Subcutaneous abdominal adipose tissue (tissue), 5 donors: ENCODE data around the gene HERC4.
A peak's percentile ranks its signal among the peaks of the same experiment; 100 is the strongest.
"Not testable (repeated sequence)": the region's sequence is repeated elsewhere in the genome, so short reads cannot be mapped to it uniquely, and the experiment has no call there.

Experiments used
- H3K27ac ChIP-seq: one replicate; pipeline ENCODE4 v1.7.0; 2013; ENCODE audit warnings: low read depth, mild to moderate bottlenecking, inconsistent platforms, low read length, moderate library complexity
- H3K27me3 ChIP-seq, 5 donors: one replicate each; pipeline ENCODE4 v1.7.0; 2013; ENCODE audit warnings: low read length in 5 of 5, inconsistent platforms in 1 of 5; ENCODE audit not compliant: control insufficient read depth in 5 of 5, insufficient read depth in 4 of 5
- H3K36me3 ChIP-seq, 5 donors: one replicate each; pipeline ENCODE4 v1.7.0; 2013; ENCODE audit warnings: low read length in 5 of 5; ENCODE audit not compliant: control insufficient read depth in 5 of 5, insufficient read depth in 5 of 5
- H3K4me1 ChIP-seq, 5 donors: one replicate each; pipeline ENCODE4 v1.7.0; 2013; ENCODE audit warnings: low read length in 5 of 5, mild to moderate bottlenecking in 3 of 5, moderate library complexity in 1 of 5; ENCODE audit not compliant: control insufficient read depth in 5 of 5, insufficient read depth in 5 of 5
- H3K4me3 ChIP-seq, 5 donors: one replicate each; pipeline ENCODE4 v1.7.0; 2013; ENCODE audit warnings: low read length in 5 of 5, low read depth in 1 of 5
- H3K9ac ChIP-seq, 5 donors: one replicate each; pipeline ENCODE4 v1.7.0; 2013; ENCODE audit warnings: low read length in 5 of 5, mild to moderate bottlenecking in 4 of 5, moderate library complexity in 3 of 5
- H3K9me3 ChIP-seq, 5 donors: one replicate each; pipeline ENCODE4 v1.7.0; 2013; ENCODE audit warnings: low read length in 5 of 5; ENCODE audit not compliant: control insufficient read depth in 5 of 5
- donor health status: healthy.
- donor health status: healthy.
- donor health status: healthy.
- donor health status: healthy.
- donor health status: healthy.

HERC4 gene

DNA sequence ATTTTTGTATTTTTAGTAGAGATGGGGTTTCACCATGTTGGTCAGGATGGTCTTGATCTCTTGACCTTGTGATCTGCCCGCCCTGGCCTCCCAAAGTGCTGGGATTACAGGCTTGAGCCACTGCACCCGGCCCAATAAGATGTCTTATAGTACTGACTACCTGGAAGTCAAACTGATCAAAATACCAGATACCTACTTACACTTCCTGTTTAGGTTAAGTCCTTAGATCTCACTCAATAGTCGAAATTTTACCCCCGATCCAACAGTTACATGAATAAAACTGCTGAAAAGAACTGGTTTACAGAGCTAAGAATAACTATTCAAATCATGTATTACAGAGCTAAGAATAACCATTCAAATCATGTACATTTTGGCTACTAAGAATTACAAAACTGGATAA, 58.6 kb downstream of the HERC4 start:
- H3K27me3 ChIP-seq, H3K27ac ChIP-seq, H3K9me3 ChIP-seq, H3K4me3 ChIP-seq, H3K9ac ChIP-seq, H3K4me1 ChIP-seq: not testable (repeated sequence)
- H3K36me3 ChIP-seq, result peaks cover 26 to 45% (median 39%) of the 10 kb centered on the region in 5 donors

- no peak overlapping the region for H3K9ac ChIP-seq
- H3K36me3 ChIP-seq, result peaks cover 28 to 56% (median 40%) of the 10 kb centered on the region in 5 donors
- no peaks in the 10 kb centered on the region for H3K27me3 ChIP-seq
- no peak overlapping the region for H3K4me3 ChIP-seq
- H3K4me1 ChIP-seq, result no peaks in the 10 kb centered on the region
- H3K9me3 ChIP-seq, result no peaks in the 10 kb centered on the region
- no peak overlapping the region for H3K27ac ChIP-seq
Measured at GRCh38 chr10:68010426-68010940, 64.6 kb downstream of the HERC4 start.

GRCh38 chr10:68007356-68007755, 67.7 kb downstream of the HERC4 start:
- no peak overlapping the region for H3K9ac ChIP-seq

DNA sequence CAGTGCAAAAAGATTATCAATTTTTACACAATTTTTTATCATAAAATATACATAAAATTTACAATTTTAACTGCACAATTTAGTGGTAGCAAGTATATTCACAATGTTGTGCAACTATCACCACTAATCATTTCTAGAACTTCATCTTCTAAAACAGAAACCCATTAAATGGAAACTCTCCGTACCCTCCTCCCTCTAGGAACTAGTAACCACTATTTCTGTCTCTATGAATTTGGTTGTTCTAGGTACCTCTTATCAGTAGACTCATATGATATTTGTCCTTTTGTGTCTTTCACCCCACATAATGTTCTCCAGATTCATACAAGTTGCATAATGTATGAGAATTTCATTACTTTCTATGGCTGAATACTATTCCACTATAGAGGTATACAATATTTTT, 73.5 kb downstream of the HERC4 start:
- Histone ChIP-seq H3K36me3 (peaks cover 15 to 32% (median 17%) of the 10 kb centered on the region in 5 donors), H3K9me3 (no peaks in the 10 kb centered on the region), H3K27ac (no peak overlapping the region), H3K9ac (no peak overlapping the region), H3K4me1 (no peaks in the 10 kb centered on the region), H3K27me3 (no peaks in the 10 kb centered on the region), H3K4me3 (no peak overlapping the region)

More at GRCh38 chr10:68007356-68007755, 67.7 kb downstream of the HERC4 start:
- Histone ChIP-seq H3K36me3 (peaks cover 25 to 47% (median 35%) of the 10 kb centered on the region in 5 donors), H3K4me1 (no peaks in the 10 kb centered on the region), H3K27ac (no peak overlapping the region), H3K9me3 (no peaks in the 10 kb centered on the region), H3K4me3 (no peak overlapping the region), H3K27me3 (no peaks in the 10 kb centered on the region)

- H3K4me3 ChIP-seq, result no peak overlapping the region
- peaks cover 16 to 34% (median 19%) of the 10 kb centered on the region in 5 donors for H3K36me3 ChIP-seq
Measured at GRCh38 chr10:68001000-68001399, 74.1 kb downstream of the HERC4 start.

GRCh38 chr10:67990093-67990492, 85.0 kb downstream of the HERC4 start:
- H3K27ac ChIP-seq, result no peak overlapping the region
- no peaks in the 10 kb centered on the region for H3K27me3 ChIP-seq
- H3K36me3 ChIP-seq, result peaks cover 33 to 45% (median 35%) of the 10 kb centered on the region in 5 donors

More at GRCh38 chr10:68001000-68001399, 74.1 kb downstream of the HERC4 start:
- Histone ChIP-seq H3K27ac (no peak overlapping the region), H3K4me1 (no peaks in the 10 kb centered on the region), H3K9ac (no peak overlapping the region), H3K27me3 (no peaks in the 10 kb centered on the region), H3K9me3 (no peaks in the 10 kb centered on the region)

DNA sequence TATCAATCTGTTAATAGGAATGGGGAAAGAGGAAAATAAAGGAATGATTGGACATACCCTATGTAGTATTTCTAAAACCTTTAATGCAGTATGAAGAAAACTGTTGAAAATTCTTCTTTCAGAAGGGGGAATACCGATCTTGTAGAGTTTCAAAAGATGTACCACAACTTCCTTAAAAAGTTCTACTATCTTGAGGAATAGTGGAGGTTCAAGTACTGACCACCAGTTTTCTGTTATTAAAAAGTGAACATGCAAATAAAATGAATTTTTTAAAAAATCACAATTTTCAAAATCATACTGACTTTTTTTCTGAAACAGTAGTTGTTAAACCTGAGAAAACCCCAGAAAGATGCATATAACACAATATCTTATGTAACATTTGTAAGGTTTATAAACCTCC, 86.5 kb downstream of the HERC4 start:
- Histone ChIP-seq H3K9me3 (no peaks in the 10 kb centered on the region), H3K36me3 (peaks cover 34 to 48% (median 39%) of the 10 kb centered on the region in 5 donors), H3K4me3 (no peak overlapping the region), H3K27ac (no peak overlapping the region), H3K4me1 (no peaks in the 10 kb centered on the region), H3K9ac (no peak overlapping the region), H3K27me3 (no peaks in the 10 kb centered on the region)

More at GRCh38 chr10:67990093-67990492, 85.0 kb downstream of the HERC4 start:
- Histone ChIP-seq H3K4me1 (no peaks in the 10 kb centered on the region), H3K9me3 (no peaks in the 10 kb centered on the region), H3K9ac (peak overlapping the region in 1 of 5 donors; percentile 16), H3K4me3 (no peak overlapping the region)

DNA sequence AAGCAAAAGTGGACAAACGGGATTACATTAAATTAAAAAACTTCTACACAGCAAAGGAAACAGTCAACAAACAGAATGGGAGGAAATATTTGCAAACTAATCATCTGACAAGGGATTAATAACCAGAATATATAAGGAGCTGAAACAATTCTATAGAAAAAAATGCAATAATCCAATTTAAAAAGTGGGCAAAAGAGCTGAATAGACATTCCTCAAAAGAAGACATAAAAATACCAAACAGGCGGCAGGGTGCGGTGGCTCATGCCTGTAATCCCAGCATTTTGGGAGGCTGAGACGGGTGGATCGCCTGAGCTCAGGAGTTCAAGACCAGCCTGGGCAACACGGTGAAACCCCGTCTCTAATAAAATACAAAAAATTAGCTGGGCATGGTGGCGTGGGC, 92.5 kb downstream of the HERC4 start:
- peaks cover 28 to 63% (median 40%) of the 10 kb centered on the region in 5 donors for H3K36me3 ChIP-seq
- H3K9ac ChIP-seq, H3K27me3 ChIP-seq, H3K4me1 ChIP-seq, H3K27ac ChIP-seq, H3K9me3 ChIP-seq, H3K4me3 ChIP-seq: not testable (repeated sequence)

- H3K9me3 ChIP-seq, result no peaks in the 10 kb centered on the region
- H3K36me3 ChIP-seq, result peaks cover 22 to 58% (median 31%) of the 10 kb centered on the region in 5 donors
- no peak overlapping the region for H3K4me3 ChIP-seq
- peaks cover 0 to 8% (median 6%) of the 10 kb centered on the region in 5 donors for H3K4me1 ChIP-seq
- H3K9ac ChIP-seq, result no peak overlapping the region
- H3K27me3 ChIP-seq, result no peaks in the 10 kb centered on the region
- H3K27ac ChIP-seq, result no peak overlapping the region
Measured at GRCh38 chr10:67978749-67979148, 96.3 kb downstream of the HERC4 start.

DNA sequence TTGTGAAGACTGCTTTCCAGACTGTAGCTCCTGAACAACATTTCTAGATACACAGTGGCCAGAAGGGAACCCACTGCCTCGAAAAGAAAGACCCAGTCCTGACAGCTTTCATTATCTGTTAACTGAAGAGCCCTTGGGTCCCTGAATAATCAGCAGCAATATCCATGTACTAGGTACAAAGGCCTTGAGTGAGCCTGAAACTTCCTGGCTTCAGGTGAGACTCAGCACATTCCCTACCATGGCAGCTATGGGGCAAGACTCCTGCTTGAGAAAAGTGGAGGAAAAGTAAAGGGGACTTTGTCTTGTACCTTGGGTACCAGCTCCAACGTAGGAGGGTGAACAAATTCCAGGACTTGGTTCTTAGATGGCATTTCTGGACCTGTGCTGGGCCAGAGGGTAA, 97.8 kb downstream of the HERC4 start:
- Histone ChIP-seq H3K9me3 (no peaks in the 10 kb centered on the region), H3K27me3 (no peaks in the 10 kb centered on the region), H3K27ac (no peak overlapping the region), H3K36me3 (peaks cover 21 to 61% (median 30%) of the 10 kb centered on the region in 5 donors), H3K9ac (no peak overlapping the region), H3K4me1 (peaks cover 0 to 8% (median 6%) of the 10 kb centered on the region in 5 donors), H3K4me3 (no peak overlapping the region)
